NT2/D1 (cell line): Measurements from ENCODE around the gene RNF146.

Experiments used
- SUZ12 ChIP-seq: IDR thresholded peaks from 2 replicates; pipeline ENCODE4 v1.6.1; 2011; ENCODE audit not compliant: insufficient read length, insufficient read depth; ENCODE audit errors: extremely low read depth
- YY1 ChIP-seq: IDR thresholded peaks from 2 replicates; pipeline ENCODE4 v1.6.1; 2011; ENCODE audit not compliant: insufficient read length, insufficient read depth
- ZNF274 ChIP-seq: IDR thresholded peaks from 2 replicates; pipeline ENCODE4 v1.6.1; 2011; ENCODE audit warnings: mild to moderate bottlenecking, low read depth, low read length

GRCh38 chr6:127221201-127221600 lies 45.5 kb upstream of the RNF146 start:
- no peak for TF ChIP-seq ZNF274
- TF ChIP-seq SUZ12 = no peak
- no peak for TF ChIP-seq YY1
